Mammary epithelial cell (primary cell): Measurements from ENCODE around the gene SLC8A3.

ENCODE experiments used
- CTCF ChIP-seq, 2 donors: IDR thresholded peaks in 1 of 2; conservative IDR thresholded peaks in 1 of 2; 2 replicates each; pipeline ENCODE4 v1.5.1; 2011 to 2012; ENCODE audit warnings: inconsistent platforms in 2 of 2, low read length in 2 of 2, mild to moderate bottlenecking in 2 of 2, control low read depth in 1 of 2, low read depth in 1 of 2; ENCODE audit not compliant: insufficient read depth in 1 of 2; ENCODE audit errors: extremely low read depth in 1 of 2
- EZH2 ChIP-seq: IDR thresholded peaks from 2 replicates; pipeline ENCODE4 v1.6.1; 2012; ENCODE audit warnings: low read length, inconsistent platforms, borderline replicate concordance

DNA sequence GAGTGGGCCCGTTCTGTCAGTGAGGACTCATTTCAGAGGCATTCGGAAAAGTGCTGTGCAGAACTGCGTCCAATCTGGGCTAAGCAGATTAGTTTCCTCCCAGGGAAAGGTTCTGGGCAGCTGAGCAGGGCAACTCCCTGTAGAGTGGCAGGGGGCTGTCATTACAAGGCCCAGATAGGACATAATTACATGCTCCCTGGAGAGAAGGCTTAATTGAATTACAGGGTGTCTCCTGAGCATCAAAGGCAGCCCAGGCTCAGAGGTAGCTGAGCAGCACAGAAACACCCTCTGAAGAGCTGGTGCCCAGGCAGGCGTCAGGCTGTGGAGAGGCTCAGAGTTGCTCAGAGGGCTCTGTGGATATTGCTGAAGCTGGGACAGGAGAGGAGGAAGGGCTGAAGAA is 36.0 kb downstream of the SLC8A3 start:
- TF ChIP-seq CTCF (conservative IDR thresholded peaks at IDR 0.05 in 1 of 2, IDR thresholded peaks at IDR 0.05 in 1 of 2; ENCODE audit: extremely low read depth in 1 of 2, insufficient read depth in 1 of 2, low read depth in 1 of 2, low read length in 2 of 2) (no peak), EZH2 (no peak)
